Body of pancreas (tissue), 4 donors: ENCODE results near the gene NISCH.

Source experiments
- CTCF ChIP-seq, 7 experiments: fragments of 450-650 bp in 4 of 7; fragments of 200-600 bp in 3 of 7; sonication (generic) in 3 of 7; IDR thresholded peaks; one replicate each; pipeline ENCODE4 v1.5.1; 2016 to 2019; ENCODE audit warnings: antibody characterized with exemption in 7 of 7
- POLR2A ChIP-seq, 3 donors: fragments of 450-650 bp; IDR thresholded peaks; one replicate each; pipeline ENCODE4 v1.6.1; 2016; ENCODE audit warnings: antibody characterized with exemption in 3 of 3, mild to moderate bottlenecking in 2 of 3

GRCh38 chr3:52493232-52494017 lies 38.0 kb downstream of the NISCH start:
- TF ChIP-seq CTCF (IDR thresholded peaks at IDR 0.05), result no peak
- no peak for TF ChIP-seq POLR2A (IDR thresholded peaks at IDR 0.05)
